ENCODE measurements around the gene PACS2.

Gene PACS2

DNA sequence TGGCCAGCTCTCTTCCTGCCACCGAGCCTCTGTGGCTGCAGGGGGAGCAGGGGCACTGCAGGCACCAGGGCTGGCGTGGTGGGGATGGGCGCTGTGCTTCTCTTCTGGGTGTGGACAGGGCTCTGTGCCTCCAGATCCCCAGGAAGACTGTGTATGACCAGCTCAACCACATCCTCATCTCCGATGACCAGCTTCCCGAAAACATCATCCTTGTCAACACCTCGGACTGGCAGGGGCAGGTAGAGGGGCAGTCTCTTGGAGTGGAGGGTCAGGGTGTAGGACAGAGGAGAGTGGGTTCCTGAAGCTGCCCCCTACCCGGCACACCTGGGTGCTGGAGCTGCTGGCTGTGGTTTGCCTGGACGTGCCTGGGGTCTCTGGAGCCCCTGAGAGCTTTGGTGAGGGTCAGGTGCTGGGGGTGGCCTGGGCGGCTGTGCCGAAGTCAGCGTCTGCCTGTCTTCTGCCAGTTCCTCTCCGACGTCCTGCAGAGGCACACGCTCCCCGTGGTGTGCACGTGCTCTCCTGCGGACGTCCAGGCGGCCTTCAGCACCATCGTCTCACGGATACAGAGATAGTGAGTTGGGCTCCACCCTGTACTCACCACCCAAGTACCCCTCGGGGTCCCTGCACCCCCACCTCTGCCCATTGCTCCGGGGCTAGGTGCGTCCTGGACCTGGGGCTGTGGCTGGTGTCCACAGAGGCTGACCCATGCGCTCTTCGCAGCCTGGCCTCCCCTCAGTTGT lies 68.0 kb downstream of the PACS2 start:
- no peak overlapping the region for H3K27ac ChIP-seq (ENCODE audit: poor library complexity, severe bottlenecking)
- peaks cover 13% of the 10 kb centered on the region for H3K36me3 ChIP-seq (ENCODE audit: low read depth)
- H3K4me3 ChIP-seq (ENCODE audit: severe bottlenecking): no peak overlapping the region
- no peaks in the 10 kb centered on the region for H3K27me3 ChIP-seq (ENCODE audit: insufficient read depth, poor library complexity, severe bottlenecking)
- H3K9me3 ChIP-seq (ENCODE audit: severe bottlenecking): no peaks in the 10 kb centered on the region
- ATAC-seq (ENCODE audit: low read depth) (no peak), DNase-seq (ENCODE audit: low spot score) (peak; percentile 69)
- no peaks in the 10 kb centered on the region for H3K4me1 ChIP-seq (ENCODE audit: insufficient read depth, poor library complexity, severe bottlenecking)
- TF ChIP-seq, protein P1, sequence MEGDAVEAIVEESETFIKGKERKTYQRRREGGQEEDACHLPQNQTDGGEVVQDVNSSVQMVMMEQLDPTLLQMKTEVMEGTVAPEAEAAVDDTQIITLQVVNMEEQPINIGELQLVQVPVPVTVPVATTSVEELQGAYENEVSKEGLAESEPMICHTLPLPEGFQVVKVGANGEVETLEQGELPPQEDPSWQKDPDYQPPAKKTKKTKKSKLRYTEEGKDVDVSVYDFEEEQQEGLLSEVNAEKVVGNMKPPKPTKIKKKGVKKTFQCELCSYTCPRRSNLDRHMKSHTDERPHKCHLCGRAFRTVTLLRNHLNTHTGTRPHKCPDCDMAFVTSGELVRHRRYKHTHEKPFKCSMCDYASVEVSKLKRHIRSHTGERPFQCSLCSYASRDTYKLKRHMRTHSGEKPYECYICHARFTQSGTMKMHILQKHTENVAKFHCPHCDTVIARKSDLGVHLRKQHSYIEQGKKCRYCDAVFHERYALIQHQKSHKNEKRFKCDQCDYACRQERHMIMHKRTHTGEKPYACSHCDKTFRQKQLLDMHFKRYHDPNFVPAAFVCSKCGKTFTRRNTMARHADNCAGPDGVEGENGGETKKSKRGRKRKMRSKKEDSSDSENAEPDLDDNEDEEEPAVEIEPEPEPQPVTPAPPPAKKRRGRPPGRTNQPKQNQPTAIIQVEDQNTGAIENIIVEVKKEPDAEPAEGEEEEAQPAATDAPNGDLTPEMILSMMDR (IDR thresholded peaks at IDR 0.05; ENCODE audit: poor library complexity, severe bottlenecking): no peak

DNA sequence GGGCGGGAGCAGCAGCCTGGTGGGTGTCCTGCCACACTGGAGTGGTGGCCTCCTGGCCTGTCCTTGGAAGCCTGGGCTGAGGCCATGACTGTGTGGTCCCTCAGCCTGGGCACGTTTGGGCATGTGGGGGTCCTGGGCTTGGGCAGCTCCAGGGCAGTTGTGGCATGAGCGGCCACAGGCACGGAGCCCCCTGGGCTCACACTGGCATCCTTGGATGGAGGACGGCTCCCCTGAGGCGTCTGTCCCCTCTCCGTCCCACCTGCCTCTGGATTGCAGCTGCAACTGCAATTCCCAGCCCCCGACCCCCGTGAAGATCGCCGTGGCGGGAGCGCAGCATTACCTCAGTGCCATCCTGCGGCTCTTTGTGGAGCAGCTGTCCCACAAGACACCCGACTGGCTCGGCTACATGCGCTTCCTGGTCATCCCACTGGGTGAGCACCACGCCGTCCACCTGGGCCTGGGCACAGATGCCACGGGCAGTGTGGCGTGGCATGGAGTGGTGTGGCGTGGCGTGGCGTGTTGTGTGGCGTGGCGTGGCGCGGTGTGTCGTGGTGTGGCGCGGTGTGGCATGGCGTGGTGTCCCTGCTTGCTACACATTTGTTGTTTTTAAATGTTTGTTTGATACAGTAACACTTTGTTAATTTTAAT lies 68.7 kb downstream of the PACS2 start:
- no peak for ATAC-seq (ENCODE audit: low read depth)

DNA sequence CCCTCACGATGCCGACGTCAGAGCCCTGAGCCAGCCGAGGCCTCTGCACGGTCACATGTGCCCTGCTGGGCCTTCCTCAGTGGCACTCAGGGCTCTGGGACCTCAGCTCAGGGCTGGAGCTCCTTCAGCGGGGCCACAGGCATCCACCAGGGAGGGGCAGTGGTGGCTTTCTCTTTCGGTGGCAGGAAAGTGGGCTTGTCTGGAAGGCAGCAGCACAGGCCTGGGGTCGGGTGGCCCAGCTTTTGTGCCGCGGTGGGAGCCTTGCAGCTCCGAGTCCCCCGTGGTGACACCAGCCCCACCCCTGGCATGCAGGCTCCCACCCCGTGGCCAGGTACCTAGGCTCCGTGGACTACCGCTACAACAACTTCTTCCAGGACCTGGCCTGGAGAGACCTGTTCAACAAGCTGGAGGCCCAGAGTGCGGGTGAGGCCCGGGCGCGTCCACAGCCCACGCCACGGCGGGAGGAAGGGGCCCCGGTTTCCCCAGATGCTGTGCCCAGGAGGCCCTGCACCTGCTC lies 69.6 kb downstream of the PACS2 start:
- ATAC-seq (ENCODE audit: low read depth) (no peak), DNase-seq (ENCODE audit: low spot score) (peak; percentile 71)
- H3K4me1 ChIP-seq (ENCODE audit: insufficient read depth, poor library complexity, severe bottlenecking): no peaks in the 10 kb centered on the region
- no peak overlapping the region for H3K27ac ChIP-seq (ENCODE audit: poor library complexity, severe bottlenecking)
- TF ChIP-seq, protein P1 (IDR thresholded peaks at IDR 0.05; ENCODE audit: poor library complexity, severe bottlenecking): no peak
- H3K9me3 ChIP-seq (ENCODE audit: severe bottlenecking): no peaks in the 10 kb centered on the region
- H3K4me3 ChIP-seq (ENCODE audit: severe bottlenecking): no peak overlapping the region
- peaks cover 13% of the 10 kb centered on the region for H3K36me3 ChIP-seq (ENCODE audit: low read depth)
- H3K27me3 ChIP-seq (ENCODE audit: insufficient read depth, poor library complexity, severe bottlenecking): no peaks in the 10 kb centered on the region

More for the DNA sequence above, 68.7 kb downstream of the PACS2 start:
- DNase-seq (ENCODE audit: low spot score): peak; percentile 78
- no peaks in the 10 kb centered on the region for H3K27me3 ChIP-seq (ENCODE audit: insufficient read depth, poor library complexity, severe bottlenecking)
- TF ChIP-seq, protein P1 (IDR thresholded peaks at IDR 0.05; ENCODE audit: poor library complexity, severe bottlenecking): no peak
- H3K4me1 ChIP-seq (ENCODE audit: insufficient read depth, poor library complexity, severe bottlenecking): no peaks in the 10 kb centered on the region
- no peaks in the 10 kb centered on the region for H3K9me3 ChIP-seq (ENCODE audit: severe bottlenecking)
- H3K27ac ChIP-seq (ENCODE audit: poor library complexity, severe bottlenecking): no peak overlapping the region
- H3K36me3 ChIP-seq (ENCODE audit: low read depth): peaks cover 13% of the 10 kb centered on the region
- no peak overlapping the region for H3K4me3 ChIP-seq (ENCODE audit: severe bottlenecking)

DNA sequence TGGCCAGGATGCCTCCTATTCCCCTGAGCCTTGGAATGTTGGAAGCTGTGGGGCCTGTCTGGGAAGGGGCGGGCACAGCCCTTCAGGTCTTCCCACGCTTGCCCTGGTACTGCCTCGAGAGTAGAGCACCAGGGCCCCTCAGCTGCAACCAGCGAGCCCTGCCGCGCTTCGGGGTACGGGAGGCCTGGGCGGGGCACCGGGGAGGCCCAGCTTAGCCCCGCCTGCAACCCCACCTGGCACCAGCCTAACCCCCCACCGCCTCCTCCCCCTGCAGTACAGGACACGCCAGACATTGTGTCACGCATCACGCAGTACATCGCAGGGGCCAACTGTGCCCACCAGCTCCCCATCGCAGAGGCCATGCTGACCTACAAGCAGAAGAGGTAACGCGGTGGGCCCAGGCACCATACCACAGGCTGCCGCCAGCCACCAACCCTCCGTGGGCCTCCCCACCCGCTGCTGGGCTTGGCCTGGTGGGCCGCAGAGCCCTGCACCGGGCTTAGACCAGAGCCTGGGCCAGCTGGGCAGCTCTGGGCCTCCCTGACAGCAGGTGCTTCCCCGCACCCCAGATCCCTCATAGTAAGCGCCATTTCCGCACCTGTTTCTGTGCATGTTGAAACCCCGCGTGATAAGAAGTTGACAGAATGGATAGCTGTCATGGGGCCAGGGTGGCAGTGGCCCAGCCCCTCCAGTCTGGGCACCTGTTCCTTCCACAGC lies 70.2 kb downstream of the PACS2 start:
- ATAC-seq (ENCODE audit: low read depth): no peak
- Histone ChIP-seq H3K27me3 (ENCODE audit: insufficient read depth, poor library complexity, severe bottlenecking) (no peaks in the 10 kb centered on the region), H3K36me3 (ENCODE audit: low read depth) (peaks cover 13% of the 10 kb centered on the region), H3K27ac (ENCODE audit: poor library complexity, severe bottlenecking) (no peak overlapping the region), H3K4me1 (ENCODE audit: insufficient read depth, poor library complexity, severe bottlenecking) (no peaks in the 10 kb centered on the region), H3K9me3 (ENCODE audit: severe bottlenecking) (no peaks in the 10 kb centered on the region), H3K4me3 (ENCODE audit: severe bottlenecking) (no peak overlapping the region)
- DNase-seq (ENCODE audit: low spot score): peak; percentile 70
- TF ChIP-seq, protein P1 (IDR thresholded peaks at IDR 0.05; ENCODE audit: poor library complexity, severe bottlenecking): no peak

Data from RWPE2 (cell line).